ENCODE measurements around the gene MUC5B. TPM values are rescaled to one million over a fixed set of nuclear protein-coding genes. Genes with fewer than 3 reads are reported as not detected.
"Not testable (repeated sequence)": the region's sequence is repeated elsewhere in the genome, so short reads cannot be mapped to it uniquely, and the experiment has no call there.

MUC5B gene
- total RNA-seq, 1 donor from 2014 or later: not detected

DNA sequence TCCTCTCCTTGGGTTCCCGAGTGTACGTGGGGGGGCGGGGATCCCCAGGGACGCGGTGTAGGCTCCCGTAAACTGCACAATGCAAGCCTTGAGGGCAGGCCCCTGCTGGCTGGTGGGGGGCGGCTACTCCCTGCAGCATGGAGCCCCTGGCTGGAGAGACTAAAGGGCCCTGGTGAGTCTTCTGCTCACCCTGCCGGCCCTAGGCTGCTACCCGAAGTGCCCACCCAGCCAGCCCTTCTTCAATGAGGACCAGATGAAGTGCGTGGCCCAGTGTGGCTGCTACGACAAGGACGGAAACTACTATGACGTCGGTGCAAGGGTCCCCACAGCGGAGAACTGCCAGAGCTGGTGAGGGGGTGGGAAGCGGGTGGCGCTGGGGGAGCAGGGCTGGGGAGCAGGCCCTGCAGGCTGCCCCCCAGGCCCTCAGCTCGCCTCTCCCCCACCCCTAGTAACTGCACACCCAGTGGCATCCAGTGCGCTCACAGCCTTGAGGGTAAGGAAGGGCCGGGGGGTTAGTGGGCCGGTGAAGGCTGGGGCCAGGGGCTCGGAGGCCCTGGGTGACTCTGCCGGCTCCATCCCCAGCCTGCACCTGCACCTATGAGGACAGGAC, 16.8 kb downstream of the MUC5B start:
- TF ChIP-seq, protein P1, sequence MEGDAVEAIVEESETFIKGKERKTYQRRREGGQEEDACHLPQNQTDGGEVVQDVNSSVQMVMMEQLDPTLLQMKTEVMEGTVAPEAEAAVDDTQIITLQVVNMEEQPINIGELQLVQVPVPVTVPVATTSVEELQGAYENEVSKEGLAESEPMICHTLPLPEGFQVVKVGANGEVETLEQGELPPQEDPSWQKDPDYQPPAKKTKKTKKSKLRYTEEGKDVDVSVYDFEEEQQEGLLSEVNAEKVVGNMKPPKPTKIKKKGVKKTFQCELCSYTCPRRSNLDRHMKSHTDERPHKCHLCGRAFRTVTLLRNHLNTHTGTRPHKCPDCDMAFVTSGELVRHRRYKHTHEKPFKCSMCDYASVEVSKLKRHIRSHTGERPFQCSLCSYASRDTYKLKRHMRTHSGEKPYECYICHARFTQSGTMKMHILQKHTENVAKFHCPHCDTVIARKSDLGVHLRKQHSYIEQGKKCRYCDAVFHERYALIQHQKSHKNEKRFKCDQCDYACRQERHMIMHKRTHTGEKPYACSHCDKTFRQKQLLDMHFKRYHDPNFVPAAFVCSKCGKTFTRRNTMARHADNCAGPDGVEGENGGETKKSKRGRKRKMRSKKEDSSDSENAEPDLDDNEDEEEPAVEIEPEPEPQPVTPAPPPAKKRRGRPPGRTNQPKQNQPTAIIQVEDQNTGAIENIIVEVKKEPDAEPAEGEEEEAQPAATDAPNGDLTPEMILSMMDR (conservative IDR thresholded peaks at IDR 0.05; ENCODE audit: low read depth, low read length): no peak
- H3K4me3 ChIP-seq (ENCODE audit: low read depth, low read length): no peak overlapping the region
- DNase-seq (ENCODE audit: low read depth): no peak

DNA sequence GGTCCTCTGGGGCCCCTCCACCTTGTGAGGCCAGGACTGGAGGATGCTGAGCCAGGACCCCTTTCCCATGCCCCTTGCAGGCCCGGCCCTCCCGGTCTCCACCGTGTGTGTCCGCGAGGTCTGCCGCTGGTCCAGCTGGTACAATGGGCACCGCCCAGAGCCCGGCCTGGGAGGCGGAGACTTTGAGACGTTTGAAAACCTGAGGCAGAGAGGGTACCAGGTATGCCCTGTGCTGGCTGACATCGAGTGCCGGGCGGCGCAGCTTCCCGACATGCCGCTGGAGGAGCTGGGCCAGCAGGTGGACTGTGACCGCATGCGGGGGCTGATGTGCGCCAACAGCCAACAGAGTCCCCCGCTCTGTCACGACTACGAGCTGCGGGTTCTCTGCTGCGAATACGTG, 17.9 kb downstream of the MUC5B start:
- TF ChIP-seq, protein P1 (conservative IDR thresholded peaks at IDR 0.05; ENCODE audit: low read depth, low read length): no peak
- DNase-seq (ENCODE audit: low read depth): no peak
- no peak overlapping the region for H3K4me3 ChIP-seq (ENCODE audit: low read depth, low read length)

DNA sequence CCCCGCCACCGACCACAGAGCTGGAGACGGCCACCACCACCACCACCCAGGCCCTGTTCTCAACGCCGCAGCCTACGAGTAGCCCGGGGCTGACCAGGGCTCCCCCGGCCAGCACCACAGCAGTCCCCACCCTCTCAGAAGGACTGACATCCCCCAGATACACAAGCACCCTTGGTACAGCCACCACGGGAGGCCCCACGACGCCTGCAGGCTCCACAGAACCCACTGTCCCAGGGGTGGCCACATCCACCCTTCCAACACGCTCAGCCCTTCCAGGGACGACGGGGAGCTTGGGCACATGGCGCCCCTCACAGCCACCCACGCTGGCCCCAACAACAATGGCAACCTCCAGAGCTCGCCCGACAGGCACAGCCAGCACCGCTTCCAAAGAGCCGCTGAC, 18.8 kb downstream of the MUC5B start:
- TF ChIP-seq, protein P1 (conservative IDR thresholded peaks at IDR 0.05; ENCODE audit: low read depth, low read length): no peak
- no peak for DNase-seq (ENCODE audit: low read depth)
- no peak overlapping the region for H3K4me3 ChIP-seq (ENCODE audit: low read depth, low read length)

DNA sequence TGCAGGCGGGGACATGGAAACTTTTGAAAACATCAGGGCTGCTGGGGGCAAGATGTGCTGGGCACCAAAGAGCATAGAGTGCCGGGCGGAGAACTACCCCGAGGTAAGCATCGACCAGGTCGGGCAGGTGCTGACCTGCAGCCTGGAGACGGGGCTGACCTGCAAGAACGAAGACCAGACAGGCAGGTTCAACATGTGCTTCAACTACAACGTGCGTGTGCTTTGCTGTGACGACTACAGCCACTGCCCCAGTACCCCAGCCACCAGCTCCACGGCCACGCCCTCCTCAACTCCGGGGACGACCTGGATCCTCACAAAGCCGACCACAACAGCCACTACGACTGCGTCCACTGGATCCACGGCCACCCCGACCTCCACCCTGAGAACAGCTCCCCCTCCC, 19.4 kb downstream of the MUC5B start:
- no peak for DNase-seq (ENCODE audit: low read depth)
- no peak overlapping the region for H3K4me3 ChIP-seq (ENCODE audit: low read depth, low read length)
- TF ChIP-seq, protein P1 (conservative IDR thresholded peaks at IDR 0.05; ENCODE audit: low read depth, low read length): no peak

DNA sequence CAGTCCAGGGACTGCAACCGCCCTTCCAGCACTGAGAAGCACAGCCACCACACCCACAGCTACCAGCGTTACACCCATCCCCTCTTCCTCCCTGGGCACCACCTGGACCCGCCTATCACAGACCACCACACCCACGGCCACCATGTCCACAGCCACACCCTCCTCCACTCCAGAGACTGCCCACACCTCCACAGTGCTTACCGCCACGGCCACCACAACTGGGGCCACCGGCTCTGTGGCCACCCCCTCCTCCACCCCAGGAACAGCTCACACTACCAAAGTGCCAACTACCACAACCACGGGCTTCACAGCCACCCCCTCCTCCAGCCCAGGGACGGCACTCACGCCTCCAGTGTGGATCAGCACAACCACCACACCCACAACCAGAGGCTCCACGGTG, 19.9 kb downstream of the MUC5B start:
- not testable (repeated sequence) for DNase-seq (ENCODE audit: low read depth)

DNA sequence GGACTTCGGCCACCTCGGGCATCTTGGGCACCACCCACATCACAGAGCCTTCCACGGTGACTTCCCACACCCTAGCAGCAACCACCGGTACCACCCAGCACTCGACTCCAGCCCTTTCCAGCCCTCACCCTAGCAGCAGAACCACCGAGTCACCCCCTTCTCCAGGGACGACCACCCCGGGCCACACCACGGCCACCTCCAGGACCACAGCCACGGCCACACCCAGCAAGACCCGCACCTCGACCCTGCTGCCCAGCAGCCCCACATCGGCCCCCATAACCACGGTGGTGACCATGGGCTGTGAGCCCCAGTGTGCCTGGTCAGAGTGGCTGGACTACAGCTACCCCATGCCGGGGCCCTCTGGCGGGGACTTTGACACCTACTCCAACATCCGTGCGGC, 20.7 kb downstream of the MUC5B start:
- H3K4me3 ChIP-seq (ENCODE audit: low read depth, low read length); DNase-seq (ENCODE audit: low read depth): not testable (repeated sequence)

More for the DNA sequence above, 19.9 kb downstream of the MUC5B start:
- not testable (repeated sequence) for H3K4me3 ChIP-seq (ENCODE audit: low read depth, low read length)

DNA sequence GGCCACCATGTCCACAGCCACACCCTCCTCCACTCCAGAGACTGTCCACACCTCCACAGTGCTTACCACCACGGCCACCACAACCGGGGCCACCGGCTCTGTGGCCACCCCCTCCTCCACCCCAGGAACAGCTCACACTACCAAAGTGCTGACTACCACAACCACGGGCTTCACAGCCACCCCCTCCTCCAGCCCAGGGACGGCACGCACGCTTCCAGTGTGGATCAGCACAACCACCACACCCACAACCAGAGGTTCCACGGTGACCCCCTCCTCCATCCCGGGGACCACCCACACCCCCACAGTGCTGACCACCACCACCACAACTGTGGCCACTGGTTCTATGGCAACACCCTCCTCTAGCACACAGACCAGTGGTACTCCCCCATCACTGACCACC, 21.7 kb downstream of the MUC5B start:
- H3K4me3 ChIP-seq (ENCODE audit: low read depth, low read length); DNase-seq (ENCODE audit: low read depth): not testable (repeated sequence)

DNA sequence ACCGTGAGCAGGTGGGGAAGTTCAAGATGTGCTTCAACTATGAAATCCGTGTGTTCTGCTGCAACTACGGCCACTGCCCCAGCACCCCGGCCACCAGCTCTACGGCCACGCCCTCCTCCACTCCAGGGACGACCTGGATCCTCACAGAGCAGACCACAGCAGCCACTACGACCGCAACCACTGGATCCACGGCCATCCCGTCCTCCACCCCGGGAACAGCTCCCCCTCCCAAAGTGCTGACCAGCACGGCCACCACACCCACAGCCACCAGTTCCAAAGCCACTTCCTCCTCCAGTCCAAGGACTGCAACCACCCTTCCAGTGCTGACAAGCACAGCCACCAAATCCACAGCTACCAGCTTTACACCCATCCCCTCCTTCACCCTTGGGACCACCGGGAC, 22.9 kb downstream of the MUC5B start:
- not testable (repeated sequence) for H3K4me3 ChIP-seq (ENCODE audit: low read depth, low read length); DNase-seq (ENCODE audit: low read depth)

DNA sequence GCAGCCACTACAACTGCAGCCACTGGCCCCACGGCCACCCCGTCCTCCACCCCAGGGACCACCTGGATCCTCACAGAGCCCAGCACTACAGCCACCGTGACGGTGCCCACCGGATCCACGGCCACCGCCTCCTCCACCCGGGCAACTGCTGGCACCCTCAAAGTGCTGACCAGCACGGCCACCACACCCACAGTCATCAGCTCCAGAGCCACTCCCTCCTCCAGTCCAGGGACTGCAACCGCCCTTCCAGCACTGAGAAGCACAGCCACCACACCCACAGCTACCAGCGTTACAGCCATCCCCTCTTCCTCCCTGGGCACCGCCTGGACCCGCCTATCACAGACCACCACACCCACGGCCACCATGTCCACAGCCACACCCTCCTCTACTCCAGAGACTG, 23.4 kb downstream of the MUC5B start:
- H3K4me3 ChIP-seq (ENCODE audit: low read depth, low read length); DNase-seq (ENCODE audit: low read depth): not testable (repeated sequence)

DNA sequence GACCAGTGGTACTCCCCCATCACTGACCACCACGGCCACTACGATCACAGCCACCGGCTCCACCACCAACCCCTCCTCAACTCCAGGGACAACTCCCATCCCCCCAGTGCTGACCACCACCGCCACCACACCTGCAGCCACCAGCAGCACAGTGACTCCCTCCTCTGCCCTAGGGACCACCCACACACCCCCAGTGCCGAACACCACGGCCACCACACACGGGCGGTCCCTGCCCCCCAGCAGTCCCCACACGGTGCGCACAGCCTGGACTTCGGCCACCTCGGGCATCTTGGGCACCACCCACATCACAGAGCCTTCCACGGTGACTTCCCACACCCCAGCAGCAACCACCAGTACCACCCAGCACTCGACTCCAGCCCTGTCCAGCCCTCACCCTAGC, 24.2 kb downstream of the MUC5B start:
- not testable (repeated sequence) for H3K4me3 ChIP-seq (ENCODE audit: low read depth, low read length); DNase-seq (ENCODE audit: low read depth)

DNA sequence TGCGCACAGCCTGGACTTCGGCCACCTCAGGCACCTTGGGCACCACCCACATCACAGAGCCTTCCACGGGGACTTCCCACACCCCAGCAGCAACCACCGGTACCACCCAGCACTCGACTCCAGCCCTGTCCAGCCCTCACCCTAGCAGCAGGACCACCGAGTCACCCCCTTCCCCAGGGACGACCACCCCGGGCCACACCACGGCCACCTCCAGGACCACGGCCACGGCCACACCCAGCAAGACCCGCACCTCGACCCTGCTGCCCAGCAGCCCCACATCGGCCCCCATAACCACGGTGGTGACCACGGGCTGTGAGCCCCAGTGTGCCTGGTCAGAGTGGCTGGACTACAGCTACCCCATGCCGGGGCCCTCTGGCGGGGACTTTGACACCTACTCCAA, 26.1 kb downstream of the MUC5B start:
- H3K4me3 ChIP-seq (ENCODE audit: low read depth, low read length); DNase-seq (ENCODE audit: low read depth): not testable (repeated sequence)

DNA sequence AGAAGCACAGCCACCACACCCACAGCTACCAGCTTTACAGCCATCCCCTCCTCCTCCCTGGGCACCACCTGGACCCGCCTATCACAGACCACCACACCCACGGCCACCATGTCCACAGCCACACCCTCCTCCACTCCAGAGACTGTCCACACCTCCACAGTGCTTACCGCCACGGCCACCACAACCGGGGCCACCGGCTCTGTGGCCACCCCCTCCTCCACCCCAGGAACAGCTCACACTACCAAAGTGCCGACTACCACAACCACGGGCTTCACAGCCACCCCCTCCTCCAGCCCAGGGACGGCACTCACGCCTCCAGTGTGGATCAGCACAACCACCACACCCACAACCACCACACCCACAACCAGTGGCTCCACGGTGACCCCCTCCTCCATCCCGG, 27.5 kb downstream of the MUC5B start:
- not testable (repeated sequence) for DNase-seq (ENCODE audit: low read depth); H3K4me3 ChIP-seq (ENCODE audit: low read depth, low read length)
